Omental fat pad (tissue), 4 donors: ENCODE data around the gene SLC26A5. TPM values are rescaled to one million over a fixed set of nuclear protein-coding genes. Genes with fewer than 3 reads are reported as not detected.
"Not testable (repeated sequence)": the region's sequence is repeated elsewhere in the genome, so short reads cannot be mapped to it uniquely, and the experiment has no call there.

Experiments used
- ATAC-seq: fragments of 150-250 bp; one replicate; pipeline ENCODE4 v1.9.1; 2016; ENCODE audit warnings: mild to moderate bottlenecking, moderate library complexity; ENCODE audit not compliant: low FRiP score
- DNase-seq: peaks from one replicate; pipeline ENCODE4 v3.0.0-alpha.2; 2019; ENCODE audit warnings: low spot score
- CTCF ChIP-seq, 3 donors: fragments of 450-650 bp; IDR thresholded peaks; one replicate each; pipeline ENCODE4 v1.5.1; 2016 to 2017; ENCODE audit warnings: antibody characterized with exemption in 3 of 3, mild to moderate bottlenecking in 3 of 3, moderate library complexity in 2 of 3
- total RNA-seq, 4 donors: library from RNA; depleted of rRNA; stranded (reverse); fragments of >200 nt; gene quantifications; one replicate each; pipeline ENCODE4 v1.1.0, GENCODE V29; 2016

Gene SLC26A5
- under 1 TPM in 2 of 4 donors, not detected in 2; 0.19 to 0.47 TPM for total RNA-seq

- no peak for ATAC-seq
Observed at GRCh38 chr7:103446049-103446520, at the start of gene SLC26A5. SLC26A5 (minus strand) TSS chr7:103446207; CDS start chr7:103421514, 24,693 bp downstream.

DNA sequence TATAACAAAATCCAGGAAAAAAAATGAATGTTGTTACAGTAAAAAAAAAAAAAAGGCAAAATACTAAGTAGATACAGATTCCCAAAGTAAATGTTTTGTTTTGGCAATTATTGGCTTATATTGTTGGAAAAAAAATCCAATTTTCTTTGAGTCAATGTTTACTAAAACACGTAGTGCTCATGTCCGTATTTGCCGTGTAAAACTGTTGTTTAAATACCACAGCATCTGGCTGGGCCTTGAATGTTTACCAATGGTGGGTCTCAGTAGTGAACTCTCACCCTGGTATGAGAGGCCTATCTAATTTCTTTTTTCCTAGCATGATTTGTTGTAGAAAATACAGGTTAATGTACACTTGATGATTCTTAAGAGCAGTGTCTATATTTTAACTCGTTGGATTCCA, 41.4 kb upstream of the SLC26A5 start:
- TF ChIP-seq CTCF (IDR thresholded peaks at IDR 0.05) = no peak
- DNase-seq (no peak), ATAC-seq (no peak)

More at GRCh38 chr7:103446049-103446520, at the start of gene SLC26A5:
- no peak for TF ChIP-seq CTCF (IDR thresholded peaks at IDR 0.05)
- no peak for DNase-seq

DNA sequence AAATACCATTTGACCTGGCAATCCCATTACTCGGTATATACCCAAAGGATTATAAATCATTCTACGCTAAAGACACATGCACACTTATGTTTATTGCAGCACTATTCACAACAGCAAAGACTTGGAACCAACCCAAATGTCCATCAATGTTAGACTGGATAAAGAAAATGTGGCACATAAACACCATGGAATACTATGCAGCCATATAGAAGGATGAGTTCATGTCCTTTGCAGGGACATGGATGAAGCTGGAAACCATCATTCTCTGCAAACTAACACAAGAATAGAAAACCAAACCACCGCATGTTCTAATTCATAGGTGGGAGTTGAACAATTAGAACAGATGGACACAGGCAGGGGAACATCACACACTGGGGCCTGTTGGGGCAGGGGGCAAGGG, 40.9 kb upstream of the SLC26A5 start:
- not testable (repeated sequence) for DNase-seq, ATAC-seq

GRCh38 chr7:103480771-103481170, 34.8 kb upstream of the SLC26A5 start:
- ATAC-seq = no peak
- no peak for DNase-seq

DNA sequence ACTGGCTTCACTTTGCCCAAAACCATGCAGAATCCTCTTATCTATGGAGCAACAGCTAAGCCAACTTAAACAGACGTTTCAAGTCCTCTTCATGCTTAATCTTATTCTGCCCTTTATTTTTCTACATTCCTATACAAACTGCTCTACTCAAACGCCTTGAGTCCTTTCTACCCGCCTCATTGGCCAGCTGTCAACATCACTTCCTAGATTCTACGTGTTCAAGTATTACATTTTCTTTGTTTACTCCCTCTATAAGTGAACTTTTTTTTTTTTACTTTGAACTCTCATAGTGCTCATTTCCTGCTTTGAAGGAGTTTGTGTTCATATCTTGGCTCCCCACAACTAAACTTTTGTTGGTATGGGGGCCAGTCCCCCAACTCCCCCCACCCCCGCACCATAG, 28.9 kb upstream of the SLC26A5 start:
- ATAC-seq = no peak
- TF ChIP-seq CTCF (IDR thresholded peaks at IDR 0.05) = no peak
- DNase-seq = no peak

More at GRCh38 chr7:103480771-103481170, 34.8 kb upstream of the SLC26A5 start:
- no peak for TF ChIP-seq CTCF (IDR thresholded peaks at IDR 0.05)

GRCh38 chr7:103469095-103469948, 23.3 kb upstream of the SLC26A5 start:
- no peak for DNase-seq
- TF ChIP-seq CTCF (IDR thresholded peaks at IDR 0.05) = no peak
- ATAC-seq = no peak

- TF ChIP-seq CTCF (IDR thresholded peaks at IDR 0.05) = no peak
- no peak for ATAC-seq
- no peak for DNase-seq
Observed at GRCh38 chr7:103466814-103467213, 20.8 kb upstream of the SLC26A5 start.
